H4 (cell line): ENCODE results near the gene PI4K2A. TPM values are rescaled to one million over a fixed set of nuclear protein-coding genes. Genes with fewer than 3 reads are reported as not detected.

ENCODE experiments used
- total RNA-seq: library from RNA; depleted of rRNA; stranded (reverse); fragments of >200 nt; shearing (Covaris generic); gene quantifications from 2 replicates; pipeline ENCODE4 v1.2.3, GENCODE V29; 2014; rRNA removed

Gene PI4K2A
- total RNA-seq, 1 experiment from 2014 or later = 10.9 TPM

Other genes with a start within 250 kb of the PI4K2A start
- 14.4 and 17.9 TPM in 2 replicates for gene RRP12, start 239.3 kb upstream of the PI4K2A start, total RNA-seq
- gene PGAM1, start 214.5 kb upstream of the PI4K2A start, total RNA-seq = 784 and 853 TPM in 2 replicates
- 75.0 and 87.7 TPM in 2 replicates for gene EXOSC1, start 194.7 kb upstream of the PI4K2A start, total RNA-seq
- 38.5 and 49.4 TPM in 2 replicates for gene ZDHHC16, start 194.5 kb upstream of the PI4K2A start, total RNA-seq
- 94.0 and 107 TPM in 2 replicates for gene MMS19, start 142.2 kb upstream of the PI4K2A start, total RNA-seq
- 9.6 and 10.6 TPM in 2 replicates for gene UBTD1, start 141.7 kb upstream of the PI4K2A start, total RNA-seq
- gene ANKRD2, start 67.9 kb upstream of the PI4K2A start, total RNA-seq = 0.15 TPM in 1 of 2 replicates, not detected in the other
- 0.97 and 1.3 TPM in 2 replicates for gene HOGA1, start 56.3 kb upstream of the PI4K2A start, total RNA-seq
- gene C10orf62, start 51.0 kb upstream of the PI4K2A start, total RNA-seq = not detected in 2 replicates
- 4.2 and 5.6 TPM in 2 replicates for gene MORN4, start 7.2 kb upstream of the PI4K2A start, total RNA-seq
- gene AVPI1, start 46.6 kb downstream of the PI4K2A start, total RNA-seq = 26.8 and 32.1 TPM in 2 replicates
- 33.4 and 46.1 TPM in 2 replicates for gene MARVELD1, start 73.1 kb downstream of the PI4K2A start, total RNA-seq
- 10.2 and 13.1 TPM in 2 replicates for gene ZFYVE27, start 96.5 kb downstream of the PI4K2A start, total RNA-seq
- not detected in 2 replicates for gene SFRP5, start 131.3 kb downstream of the PI4K2A start, total RNA-seq
- 0.04 and 0.08 TPM in 2 replicates for gene GOLGA7B, start 209.2 kb downstream of the PI4K2A start, total RNA-seq